HG02759 (cell line): ENCODE results near the gene UMOD.
"Not testable (repeated sequence)": the region's sequence is repeated elsewhere in the genome, so short reads cannot be mapped to it uniquely, and the experiment has no call there.

Experiments used
- ATAC-seq: cut with Tn5 transposase; IDR thresholded peaks from one replicate; pipeline ENCODE4 v1.9.1; 2021; ENCODE audit warnings: mild to moderate bottlenecking, moderate library complexity; ENCODE audit not compliant: unreplicated experiment

The UMOD gene

GRCh38 chr16:20322696-20323095 is 29.8 kb downstream of the UMOD start:
- no peak for ATAC-seq

- no peak for ATAC-seq
Observed at GRCh38 chr16:20321671-20322070, 30.8 kb downstream of the UMOD start.

GRCh38 chr16:20321051-20321450 is 31.5 kb downstream of the UMOD start:
- not testable (repeated sequence) for ATAC-seq

- ATAC-seq = no peak
Observed at GRCh38 chr16:20320592-20320991, 31.9 kb downstream of the UMOD start.

GRCh38 chr16:20320178-20320577 is 32.3 kb downstream of the UMOD start:
- no peak for ATAC-seq

- no peak for ATAC-seq
Observed at GRCh38 chr16:20319406-20319805, 33.1 kb downstream of the UMOD start.

GRCh38 chr16:20318437-20318836 is 34.1 kb downstream of the UMOD start:
- no peak for ATAC-seq

- no peak for ATAC-seq
Observed at GRCh38 chr16:20318006-20318405, 34.5 kb downstream of the UMOD start.

GRCh38 chr16:20317117-20317516 is 35.4 kb downstream of the UMOD start:
- ATAC-seq = no peak

- no peak for ATAC-seq
Observed at GRCh38 chr16:20316715-20317114, 35.8 kb downstream of the UMOD start.

- ATAC-seq = no peak
Observed at GRCh38 chr16:20315764-20316163, 36.8 kb downstream of the UMOD start.

GRCh38 chr16:20314575-20314974 is 37.9 kb downstream of the UMOD start:
- no peak for ATAC-seq

GRCh38 chr16:20313741-20314140 is 38.8 kb downstream of the UMOD start:
- no peak for ATAC-seq

- ATAC-seq = not testable (repeated sequence)
Observed at GRCh38 chr16:20312536-20313095, 39.9 kb downstream of the UMOD start.

- ATAC-seq = no peak
Observed at GRCh38 chr16:20311548-20311947, 41.0 kb downstream of the UMOD start.

- ATAC-seq = no peak
Observed at GRCh38 chr16:20310421-20311395, 41.8 kb downstream of the UMOD start.

GRCh38 chr16:20309786-20310185 is 42.7 kb downstream of the UMOD start:
- no peak for ATAC-seq

- no peak for ATAC-seq
Observed at GRCh38 chr16:20308801-20309590, 43.5 kb downstream of the UMOD start.

- no peak for ATAC-seq
Observed at GRCh38 chr16:20308266-20308665, 44.2 kb downstream of the UMOD start.

- no peak for ATAC-seq
Observed at GRCh38 chr16:20307791-20308190, 44.7 kb downstream of the UMOD start.

- ATAC-seq = no peak
Observed at GRCh38 chr16:20307240-20307671, 45.3 kb downstream of the UMOD start.
